ENCODE measurements around the gene THBS3.
"Not testable (repeated sequence)": the region's sequence is repeated elsewhere in the genome, so short reads cannot be mapped to it uniquely, and the experiment has no call there.

- not testable (repeated sequence) for TF ChIP-seq CTCF (IDR thresholded peaks at IDR 0.05; ENCODE audit: poor library complexity); EZH2 (IDR thresholded peaks at IDR 0.05; ENCODE audit: borderline replicate concordance); EZH2phosphoT487 (IDR thresholded peaks at IDR 0.05; ENCODE audit: low read depth, severe bottlenecking, unreplicated experiment)
Observed at GRCh38 chr1:155235375-155235774, 27.7 kb upstream of the THBS3 start.
